IMR-90 (cell line): ENCODE results near the gene HCRTR1. TPM values are rescaled to one million over a fixed set of nuclear protein-coding genes. Genes with fewer than 3 reads are reported as not detected.

Experiments used
- ATAC-seq: fragments of 200-7000 bp; cut with Tn5 transposase; 2 replicates; pipeline ENCODE4 v1.9.1; 2020; ENCODE audit warnings: low read depth, mild to moderate bottlenecking, moderate library complexity
- BruUV-seq: library from RNA; stranded (reverse); fragments of 400-500 nt; replicated peaks from 2 replicates; lab custom pipeline; 2021; lab: Mats Ljungman, UMichigan
- CTCF ChIA-PET: fragments of 300-600 bp; formaldehyde crosslinking; extraction: SDS; loops from one replicate; lab custom pipeline; 2021; ENCODE audit warnings: antibody characterized with exemption; lab: Yijun Ruan, JAX
- POLR2A ChIA-PET: fragments of 300-600 bp; sonication (Branson Sonifier 250); formaldehyde crosslinking; loops from one replicate; lab custom pipeline; 2022; ENCODE audit warnings: antibody characterized with exemption; ENCODE audit not compliant: unreplicated experiment; lab: Charles Lee
- DNase-seq: peaks from one replicate; pipeline ENCODE4 v3.0.0; 2013
- H2AFZ ChIP-seq: replicated peaks from 2 replicates; pipeline ENCODE3; 2013; ENCODE audit warnings: low read length, mild to moderate bottlenecking; ENCODE audit not compliant: poor library complexity
- H2AK5ac ChIP-seq: 2 replicates; pipeline ENCODE4 v1.6.1; 2013; ENCODE audit warnings: low read depth, low read length, inconsistent platforms
- H2AK9ac ChIP-seq: replicated peaks from 2 replicates; pipeline ENCODE3; 2013; ENCODE audit warnings: mild to moderate bottlenecking, low read depth, low read length, moderate library complexity; ENCODE audit not compliant: poor library complexity
- H2BK120ac ChIP-seq: 2 replicates; pipeline ENCODE4 v1.6.1; 2013; ENCODE audit warnings: low read depth, low read length, inconsistent platforms
- H2BK15ac ChIP-seq: 3 replicates; pipeline ENCODE4 v1.6.1; 2013; ENCODE audit warnings: low read depth, low read length, inconsistent platforms
- H2BK20ac ChIP-seq: 2 replicates; pipeline ENCODE4 v1.6.1; 2013; ENCODE audit warnings: low read depth, mild to moderate bottlenecking, inconsistent platforms, low read length, moderate library complexity
- H2BK5ac ChIP-seq: 2 replicates; pipeline ENCODE4 v1.6.1; 2013; ENCODE audit warnings: mild to moderate bottlenecking, low read depth, low read length, inconsistent platforms; ENCODE audit not compliant: poor library complexity, severe bottlenecking
- H3K14ac ChIP-seq: replicated peaks from 2 replicates; pipeline ENCODE4 v1.6.1; 2013; ENCODE audit warnings: low read depth, low read length, inconsistent platforms
- H3K18ac ChIP-seq: 2 replicates; pipeline ENCODE4 v1.6.1; 2013; ENCODE audit warnings: low read depth, low read length, control low read depth
- H3K23ac ChIP-seq: 2 replicates; pipeline ENCODE4 v1.6.1; 2013; ENCODE audit warnings: low read depth, low read length, inconsistent platforms
- H3K27ac ChIP-seq: 2 replicates; pipeline ENCODE4 v1.5.1; 2013; ENCODE audit warnings: mild to moderate bottlenecking, control low read depth, low read length; ENCODE audit not compliant: insufficient read depth
- H3K27me3 ChIP-seq: 2 replicates; pipeline ENCODE4 v1.6.1; 2013; ENCODE audit warnings: low read length; ENCODE audit not compliant: control insufficient read depth, insufficient read depth
- H3K36me3 ChIP-seq: 2 replicates; pipeline ENCODE4 v1.6.1; 2013; ENCODE audit warnings: low read length, mixed read lengths; ENCODE audit not compliant: control insufficient read depth, insufficient read depth
- H3K4ac ChIP-seq: 2 replicates; pipeline ENCODE4 v1.6.1; 2013; ENCODE audit warnings: low read depth, low read length, inconsistent platforms
- H3K4me1 ChIP-seq: 2 replicates; pipeline ENCODE4 v1.6.1; 2013; ENCODE audit warnings: low read length, mixed read lengths; ENCODE audit not compliant: control insufficient read depth, insufficient read depth
- H3K4me2 ChIP-seq: 2 replicates; pipeline ENCODE4 v1.6.1; 2013; ENCODE audit warnings: low read depth, mild to moderate bottlenecking, control low read depth, low read length, moderate library complexity
- H3K4me3 ChIP-seq: 2 replicates; pipeline ENCODE4 v1.5.1; 2013; ENCODE audit warnings: low read depth, mild to moderate bottlenecking, control low read depth, low read length, moderate library complexity; ENCODE audit not compliant: insufficient read depth
- H3K56ac ChIP-seq: 2 replicates; pipeline ENCODE4 v1.6.1; 2013; ENCODE audit warnings: low read length, inconsistent platforms; ENCODE audit not compliant: insufficient read depth; ENCODE audit errors: extremely low read depth
- H3K79me1 ChIP-seq, 2 experiments: 2 replicates each; pipeline ENCODE4 v1.6.1; 2013; ENCODE audit warnings: low read length in 2 of 2, inconsistent platforms in 1 of 2, low read depth in 1 of 2
- H3K9ac ChIP-seq: 2 replicates; pipeline ENCODE4 v1.6.1; 2013; ENCODE audit warnings: low read depth, low read length, control low read depth
- H3K9me1 ChIP-seq: 2 replicates; pipeline ENCODE4 v1.6.1; 2013; ENCODE audit warnings: low read length, inconsistent platforms; ENCODE audit not compliant: insufficient read depth
- H3K9me3 ChIP-seq: 2 replicates; pipeline ENCODE4 v1.6.1; 2013; ENCODE audit warnings: low read length; ENCODE audit not compliant: control insufficient read depth, insufficient read depth
- H4K20me1 ChIP-seq: 2 replicates; pipeline ENCODE4 v1.6.1; 2013; ENCODE audit warnings: low read length, inconsistent platforms; ENCODE audit not compliant: insufficient read depth
- H4K5ac ChIP-seq: 2 replicates; pipeline ENCODE4 v1.6.1; 2013; ENCODE audit warnings: mild to moderate bottlenecking, low read depth, low read length, control low read depth
- H4K8ac ChIP-seq, 2 experiments: 2 replicates each; pipeline ENCODE4 v1.6.1; 2013; ENCODE audit warnings: low read depth in 2 of 2, low read length in 2 of 2, control low read depth in 1 of 2, inconsistent platforms in 1 of 2
- H4K91ac ChIP-seq: 2 replicates; pipeline ENCODE4 v1.6.1; 2013; ENCODE audit warnings: low read depth, low read length, inconsistent platforms; ENCODE audit not compliant: insufficient read depth
- CHD1 ChIP-seq: IDR thresholded peaks from 2 replicates; pipeline ENCODE4 v1.6.1; 2012; ENCODE audit warnings: low read depth, low read length, improper control_type of control experiment
- FOS ChIP-seq: fragments of 150-350 bp; IDR thresholded peaks from 2 replicates; pipeline ENCODE4 v1.6.1; 2016; ENCODE audit warnings: low read depth, low read length
- NFE2L2 ChIP-seq: fragments of 150-350 bp; IDR thresholded peaks from 2 replicates; pipeline ENCODE4 v1.6.1; 2016; ENCODE audit warnings: low read depth, mild to moderate bottlenecking, low read length
- WGBS, 2 experiments: methylation state at CpG; one replicate each; pipeline versions ENCODE4 v1.1.5 to v1.1.7; 2013; ENCODE audit warnings: missing lambda C conversion rate in 2 of 2; ENCODE audit not compliant: insufficient read length in 1 of 2; ENCODE audit errors: extremely low coverage in 2 of 2; 5-methylcytosine and 5-hydroxymethylcytosine counted together
- dilution Hi-C: fragments of 300-500 bp; cut with HindIII; formaldehyde crosslinking; loops from one replicate; pipeline ENCODE4 v1.14.3; 2018; ENCODE audit warnings: low sequenced_read_pairs; ENCODE audit not compliant: unreplicated experiment
- in situ Hi-C: fragments of 300-500 bp; cut with MboI; formaldehyde crosslinking; loops from 3 replicates; pipeline ENCODE4 v1.14.3; 2019; ENCODE audit warnings: low sequenced_read_pairs, inconsistent platforms, mixed read lengths
- intact Hi-C: fragments of 100-400 bp; cut with micrococcal nuclease; formaldehyde crosslinking; loops from 2 replicates; pipeline ENCODE4 v1.10.0; 2022
- polyA plus RNA-seq, 3 experiments: library from polyadenylated mRNA; depleted of rRNA; stranded (reverse); fragments of >200 nt; gene quantifications; 2 replicates each; pipeline ENCODE4 v1.2.3, GENCODE V29; 2012; ENCODE audit warnings: low replicate concordance in 1 of 3
- total RNA-seq: library from RNA; depleted of rRNA; stranded (reverse); fragments of >200 nt; gene quantifications from 2 replicates; pipeline ENCODE4 v1.2.3, GENCODE V29; 2012
- TF ChIP-seq, protein P1 (sequence below): fragments of 150-350 bp; IDR thresholded peaks from 2 replicates; pipeline ENCODE4 v1.6.1; 2017; ENCODE audit warnings: mild to moderate bottlenecking, antibody characterized with exemption, low read length, low read depth

HCRTR1 gene
- total and polyA plus RNA-seq, 2 of the 4 experiments (the other 2 are of a cell fraction): not detected

DNA sequence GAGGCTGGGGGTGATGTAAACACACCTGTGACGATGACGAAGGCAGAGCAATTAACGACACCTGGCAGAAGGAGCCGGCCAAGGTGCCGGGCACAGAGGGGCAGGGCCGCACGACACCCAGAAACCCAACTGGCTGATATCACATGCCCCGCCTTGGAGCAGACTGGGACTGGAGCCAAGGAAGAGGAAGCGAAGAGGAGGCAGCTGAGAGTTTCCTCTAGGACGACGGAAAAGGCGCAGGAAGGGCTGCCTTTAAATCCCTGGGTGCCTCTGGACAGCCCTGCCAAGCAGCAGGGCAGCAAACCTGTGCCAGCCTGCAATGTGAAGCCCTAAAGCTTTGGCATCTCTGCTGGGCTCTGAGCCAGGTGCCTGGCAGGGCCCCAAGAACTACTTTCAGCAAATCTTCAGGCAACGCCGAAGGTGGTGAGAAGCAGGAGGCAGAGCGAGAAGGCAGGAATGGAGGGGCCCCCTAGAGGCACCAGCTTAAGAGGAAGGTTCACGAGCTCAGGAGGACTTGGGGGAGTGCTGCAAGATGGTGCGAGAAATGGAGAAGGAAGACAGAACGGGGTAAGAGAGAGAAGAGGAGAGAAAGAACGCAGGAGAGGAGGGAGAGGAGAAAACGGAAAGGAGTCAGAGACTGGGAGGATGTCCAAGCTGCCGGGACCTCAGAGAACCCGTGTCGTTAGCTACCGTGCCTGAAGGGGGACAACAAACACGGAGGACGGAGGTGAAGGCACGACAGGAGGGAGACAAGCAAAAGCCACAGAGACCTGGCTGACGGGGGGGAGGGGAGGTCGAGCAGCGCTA is 52.5 kb downstream of the HCRTR1 start:
- H4K91ac ChIP-seq: no peak overlapping the region
- H3K4me3 ChIP-seq: no peak overlapping the region
- no peak overlapping the region for H3K14ac ChIP-seq
- no peaks in the 10 kb centered on the region for H3K27me3 ChIP-seq
- peak; percentile 20 for DNase-seq
- peaks cover 76% of the 10 kb centered on the region for H3K36me3 ChIP-seq
- H2AK9ac ChIP-seq: peak overlapping the region; percentile 75
- no peaks in the 10 kb centered on the region for H3K9me3 ChIP-seq
- H2BK120ac ChIP-seq: no peak overlapping the region; the same call in 1 of the 2 replicates
- no TSS peak for BruUV-seq
- H3K56ac ChIP-seq: no peak overlapping the region
- CTCF ChIA-PET: interaction anchor here (0.8 kb wide), 1 partner anchor 119 kb away, joined by 3 read pairs; no protein-coding TSS in a partner anchor
- no peak overlapping the region for H3K9ac ChIP-seq
- H2AFZ ChIP-seq: peak overlapping the region; percentile 52
- in situ Hi-C loops: loop anchor here (10.0 kb wide), 1 partner anchor 75 kb away; no protein-coding TSS in a partner anchor
- H3K27ac ChIP-seq: no peak overlapping the region
- no peak for ATAC-seq
- no peak overlapping the region for H2BK20ac ChIP-seq
- no peak overlapping the region for H4K5ac ChIP-seq
- H3K9me1 ChIP-seq: peaks cover 7% of the 10 kb centered on the region; the same call in 1 of the 2 replicates
- no peak overlapping the region for H3K23ac ChIP-seq
- peaks cover 12% of the 10 kb centered on the region for H3K4me1 ChIP-seq
- H3K4ac ChIP-seq: no peak overlapping the region; the same call in 1 of the 2 replicates
- H4K20me1 ChIP-seq: no peaks in the 10 kb centered on the region
- TF ChIP-seq NFE2L2 (no peak), FOS (no peak), CHD1 (no peak)
- TF ChIP-seq, protein P1, sequence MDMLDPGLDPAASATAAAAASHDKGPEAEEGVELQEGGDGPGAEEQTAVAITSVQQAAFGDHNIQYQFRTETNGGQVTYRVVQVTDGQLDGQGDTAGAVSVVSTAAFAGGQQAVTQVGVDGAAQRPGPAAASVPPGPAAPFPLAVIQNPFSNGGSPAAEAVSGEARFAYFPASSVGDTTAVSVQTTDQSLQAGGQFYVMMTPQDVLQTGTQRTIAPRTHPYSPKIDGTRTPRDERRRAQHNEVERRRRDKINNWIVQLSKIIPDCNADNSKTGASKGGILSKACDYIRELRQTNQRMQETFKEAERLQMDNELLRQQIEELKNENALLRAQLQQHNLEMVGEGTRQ: no peak
- no peak overlapping the region for H2BK5ac ChIP-seq
- intact Hi-C loops: no loop called here
- H3K79me1 ChIP-seq: peaks cover 0 to 3% of the 10 kb centered on the region in 2 experiments; a peak in 1 of 4 replicates
- no peak overlapping the region for H3K4me2 ChIP-seq
- no peak overlapping the region for H2BK15ac ChIP-seq
- POLR2A ChIA-PET: no interaction called here
- dilution Hi-C loops: no loop called here
- H3K18ac ChIP-seq: no peak overlapping the region
- H2AK5ac ChIP-seq: peak overlapping the region; percentile 33; the same call in 1 of the 2 replicates
- H4K8ac ChIP-seq: peak overlapping the region in 1 of 2 experiments; percentile 10; a peak in 1 of 4 replicates
- 52% methylated on average over 26 of the region's 30 CpGs; no CpG with 5 or more reads in 1 of the 2 experiments for WGBS, 2 experiments
